ENCODE data around the gene CIB1. TPM values are rescaled to one million over a fixed set of nuclear protein-coding genes. Genes with fewer than 3 reads are reported as not detected.
A peak's percentile ranks its signal among the peaks of the same experiment; 100 is the strongest.

CIB1 gene
- total RNA-seq, 2 experiments from 2014 or later, result 151 to 154 TPM

GRCh38 chr15:90257776-90258175 lies 24.0 kb upstream of the CIB1 start:
- ATAC-seq (no peak), DNase-seq (no peak)
- Mint-ChIP-seq H3K27me3 (no peaks in the 10 kb centered on the region), H3K36me3 (ENCODE audit: low read depth) (no peaks in the 10 kb centered on the region), H3K4me1 (ENCODE audit: low read depth) (peaks cover 2% of the 10 kb centered on the region), H3K9me3 (no peaks in the 10 kb centered on the region), H3K4me3 (no peak overlapping the region), H3K27ac (no peak overlapping the region)
- intact Hi-C loops (cut with micrococcal nuclease), result no loop called here
- no peak for TF ChIP-seq CTCF (IDR thresholded peaks at IDR 0.05)
- ChIA-PET POLR2A (interaction anchor here (1.0 kb wide), 1 partner anchor 8 kb away, joined by 3 read pairs; the partner anchor contains the start of gene NGRN), CTCF (interaction anchor here (1.5 kb wide), 1 partner anchor 17 kb away, joined by 3 read pairs; no protein-coding TSS in a partner anchor)

- no peaks in the 10 kb centered on the region for H3K36me3 Mint-ChIP-seq (ENCODE audit: low read depth)
- ATAC-seq (peak; percentile 71), DNase-seq (peak; percentile 79)
- intact Hi-C loops (cut with micrococcal nuclease), result no loop called here
- no peak for TF ChIP-seq CTCF (IDR thresholded peaks at IDR 0.05)
- H3K27ac Mint-ChIP-seq, result no peak within 1 kb of the TSS
- H3K27me3 Mint-ChIP-seq, result peaks cover 2% of the 10 kb centered on the region
- CTCF ChIA-PET, result interaction anchor here (0.6 to 2.3 kb wide), 10 partner anchors 13 to 106 kb away, joined by 3 to 8 read pairs (median 3); no protein-coding TSS in a partner anchor
- peak within 1 kb of the TSS; percentile 54 for H3K4me3 Mint-ChIP-seq
- H3K4me1 Mint-ChIP-seq (ENCODE audit: low read depth), result peaks cover 16% of the 10 kb centered on the region
- H3K9me3 Mint-ChIP-seq, result no peaks in the 10 kb centered on the region
- POLR2A ChIA-PET, result interaction anchor here (1.8 to 2.8 kb wide), 3 partner anchors 16 to 23 kb away, joined by 4 to 13 read pairs (median 7); partner anchors contain the start of genes CIB1, GDPGP1 and NGRN
These were observed 15.6 kb upstream of the CIB1 start, which contains the start of gene TTLL13 for GRCh38 chr15:90249203-90249863. TTLL13 (plus strand) TSS chr15:90249556; CDS start chr15:90250631, 1,075 bp downstream.

GRCh38 chr15:90248789-90249202 lies 15.1 kb upstream of the CIB1 start:
- ATAC-seq (peak; percentile 35), DNase-seq (no peak)
- Mint-ChIP-seq H3K4me1 (ENCODE audit: low read depth) (peaks cover 16% of the 10 kb centered on the region), H3K27me3 (peaks cover 2% of the 10 kb centered on the region), H3K36me3 (ENCODE audit: low read depth) (no peaks in the 10 kb centered on the region), H3K9me3 (no peaks in the 10 kb centered on the region), H3K4me3 (peak overlapping the region; percentile 54), H3K27ac (no peak overlapping the region)
- ChIA-PET CTCF (interaction anchor here (0.6 to 2.3 kb wide), 8 partner anchors 10 to 105 kb away, joined by 3 to 8 read pairs (median 3); no protein-coding TSS in a partner anchor), POLR2A (interaction anchor here (0.9 to 2.8 kb wide), 4 partner anchors 13 to 24 kb away, joined by 3 to 13 read pairs (median 6); partner anchors contain the start of genes CIB1, GDPGP1 and NGRN)
- no peak for TF ChIP-seq CTCF (IDR thresholded peaks at IDR 0.05)
- intact Hi-C loops (cut with micrococcal nuclease), result no loop called here

GRCh38 chr15:90243943-90244639 lies 10.3 kb upstream of the CIB1 start:
- no peak overlapping the region for H3K4me3 Mint-ChIP-seq
- no peaks in the 10 kb centered on the region for H3K9me3 Mint-ChIP-seq
- no peaks in the 10 kb centered on the region for H3K27me3 Mint-ChIP-seq
- no peak for ATAC-seq
- ChIA-PET CTCF (interaction anchor here (1.5 kb wide), 1 partner anchor 76 kb away, joined by 4 read pairs; no protein-coding TSS in a partner anchor), POLR2A (interaction anchor here (1.2 kb wide), 1 partner anchor 8 kb away, joined by 4 read pairs; no protein-coding TSS in a partner anchor)
- peaks cover 9% of the 10 kb centered on the region for H3K4me1 Mint-ChIP-seq (ENCODE audit: low read depth)
- peaks cover 2% of the 10 kb centered on the region for H3K36me3 Mint-ChIP-seq (ENCODE audit: low read depth)
- no peak overlapping the region for H3K27ac Mint-ChIP-seq
- DNase-seq, result no peak
- no peak for TF ChIP-seq CTCF (IDR thresholded peaks at IDR 0.05)
- intact Hi-C loops (cut with micrococcal nuclease), result no loop called here
